H1 (cell line): ENCODE measurements around the gene ASTN2. TPM values are rescaled to one million over a fixed set of nuclear protein-coding genes. Genes with fewer than 3 reads are reported as not detected.

Source experiments
- CTCF ChIA-PET: fragments of 300-600 bp; sonication (Branson Sonifier 250); formaldehyde crosslinking; loops from one replicate; lab custom pipeline; 2021; ENCODE audit not compliant: partially characterized antibody; lab: Charles Lee
- POLR2A ChIA-PET: fragments of 300-600 bp; sonication (Branson Sonifier 250); formaldehyde crosslinking; loops from one replicate; lab custom pipeline; 2021; ENCODE audit warnings: inconsistent platforms; ENCODE audit not compliant: partially characterized antibody; lab: Charles Lee
- DNase-seq, 2 experiments: peaks; one replicate each; pipeline versions ENCODE4 v3.0.0 to v3.0.0-alpha.2; 2010 to 2022; ENCODE audit warnings: low spot score in 2 of 2, low read depth in 1 of 2, mixed read lengths in 1 of 2
- FAIRE-seq: peaks from 2 replicates; lab custom pipeline; 2011; peaks lifted over from hg19 to GRCh38; lab: Jason Lieb, UNC
- H2AFZ ChIP-seq: 2 replicates; pipeline ENCODE4 v1.8.1; 2012; ENCODE audit warnings: low read length, inconsistent platforms
- H2AK5ac ChIP-seq: 2 replicates; pipeline ENCODE4 v1.6.1; 2013; ENCODE audit warnings: low read depth, low read length
- H2BK120ac ChIP-seq: replicated peaks from 2 replicates; pipeline ENCODE3; 2013; ENCODE audit warnings: low read depth, low read length, inconsistent platforms
- H2BK12ac ChIP-seq: 2 replicates; pipeline ENCODE4 v1.6.1; 2013; ENCODE audit warnings: low read depth, low read length
- H2BK15ac ChIP-seq: 2 replicates; pipeline ENCODE4 v1.6.1; 2013; ENCODE audit warnings: low read length
- H2BK20ac ChIP-seq: 2 replicates; pipeline ENCODE4 v1.6.1; 2013; ENCODE audit warnings: low read length
- H2BK5ac ChIP-seq: 2 replicates; pipeline ENCODE4 v1.6.1; 2013; ENCODE audit warnings: low read depth, low read length
- H3K14ac ChIP-seq: 2 replicates; pipeline ENCODE4 v1.6.1; 2013; ENCODE audit warnings: inconsistent platforms; ENCODE audit not compliant: insufficient read length
- H3K18ac ChIP-seq: 2 replicates; pipeline ENCODE4 v1.6.1; 2013; ENCODE audit warnings: low read length; ENCODE audit errors: extremely low read depth
- H3K23ac ChIP-seq: 2 replicates; pipeline ENCODE4 v1.6.1; 2013; ENCODE audit warnings: inconsistent platforms; ENCODE audit not compliant: insufficient read length
- H3K23me2 ChIP-seq: 2 replicates; pipeline ENCODE4 v1.6.1; 2013; ENCODE audit warnings: low read depth, low read length
- H3K27ac ChIP-seq: 2 replicates; pipeline ENCODE4 v1.6.1; 2011; ENCODE audit warnings: low read depth, low read length, inconsistent platforms
- H3K27me3 ChIP-seq, 4 experiments: replicated peaks in 1 of 4; 1 replicate in 1 of 4; 2 replicates in 3 of 4; pipeline versions ENCODE4 v1.6.1 to v1.8.1; 2011 to 2013; ENCODE audit warnings: low read length in 3 of 4, mild to moderate bottlenecking in 3 of 4, inconsistent platforms in 2 of 4, mixed read lengths in 2 of 4, moderate library complexity in 1 of 4; ENCODE audit not compliant: control insufficient read depth in 3 of 4, insufficient read depth in 3 of 4; ENCODE audit errors: extremely low read depth in 1 of 4
- H3K36me3 ChIP-seq, 4 experiments: 2 replicates each; pipeline versions ENCODE4 v1.6.1 to v1.8.1; 2011 to 2013; ENCODE audit warnings: mild to moderate bottlenecking in 4 of 4, low read length in 3 of 4, moderate library complexity in 2 of 4, control low read depth in 1 of 4, inconsistent platforms in 1 of 4; ENCODE audit not compliant: insufficient read depth in 4 of 4, control insufficient read depth in 2 of 4
- H3K4ac ChIP-seq: replicated peaks from 2 replicates; pipeline ENCODE3; 2013; ENCODE audit warnings: low read length, low read depth, mixed read lengths, inconsistent platforms; ENCODE audit not compliant: insufficient read length
- H3K4me1 ChIP-seq, 4 experiments: replicated peaks in 1 of 4; 1 replicate in 1 of 4; 2 replicates in 3 of 4; pipeline versions ENCODE4 v1.6.1 to v1.8.1; 2011 to 2013; ENCODE audit warnings: low read length in 3 of 4, inconsistent platforms in 2 of 4, mixed read lengths in 1 of 4; ENCODE audit not compliant: insufficient read depth in 4 of 4, control insufficient read depth in 3 of 4
- H3K4me2 ChIP-seq, 2 experiments: 2 replicates each; pipeline versions ENCODE4 v1.6.1 to v1.8.1; 2011 to 2013; ENCODE audit warnings: low read depth in 2 of 2, low read length in 2 of 2, control low read depth in 1 of 2, inconsistent platforms in 1 of 2, mild to moderate bottlenecking in 1 of 2; ENCODE audit not compliant: insufficient read depth in 1 of 2
- H3K4me3 ChIP-seq, 4 experiments: fragments of 200-600, 300-600 bp in 1 of 4; sonication (generic), shearing (Covaris generic), sonication (Bioruptor Twin) in 1 of 4; 2 replicates each; pipeline versions ENCODE4 v1.5.1 to v1.8.1; 2011 to 2016; ENCODE audit warnings: low read length in 4 of 4, low read depth in 3 of 4, control low read depth in 2 of 4, inconsistent platforms in 2 of 4, mild to moderate bottlenecking in 2 of 4, mixed read lengths in 1 of 4, moderate library complexity in 1 of 4; ENCODE audit not compliant: insufficient read depth in 2 of 4; ENCODE audit errors: extremely low read depth in 1 of 4
- H3K56ac ChIP-seq: replicated peaks from 2 replicates; pipeline ENCODE3; 2013; ENCODE audit warnings: low read depth, mild to moderate bottlenecking, mixed read lengths, low read length, inconsistent platforms; ENCODE audit not compliant: insufficient read length
- H3K79me1 ChIP-seq: 2 replicates; pipeline ENCODE4 v1.6.1; 2013; ENCODE audit warnings: low read depth, low read length, control low read depth
- H3K79me2 ChIP-seq, 2 experiments: 2 replicates each; pipeline versions ENCODE4 v1.6.1 to v1.8.1; 2012 to 2013; ENCODE audit warnings: low read length in 2 of 2, mild to moderate bottlenecking in 2 of 2, inconsistent platforms in 1 of 2; ENCODE audit not compliant: insufficient read depth in 2 of 2, control insufficient read depth in 1 of 2
- H3K9ac ChIP-seq, 4 experiments: replicated peaks in 1 of 4; 1 replicate in 1 of 4; 2 replicates in 3 of 4; pipeline versions ENCODE4 v1.6.1 to v1.8.1; 2011 to 2013; ENCODE audit warnings: low read depth in 3 of 4, low read length in 3 of 4, control low read depth in 2 of 4, mild to moderate bottlenecking in 2 of 4, moderate library complexity in 2 of 4, inconsistent platforms in 1 of 4; ENCODE audit errors: extremely low read depth in 1 of 4
- H3K9me3 ChIP-seq, 2 experiments: 2 replicates each; pipeline versions ENCODE4 v1.6.1 to v1.8.1; 2012 to 2013; ENCODE audit warnings: mild to moderate bottlenecking in 2 of 2, moderate library complexity in 2 of 2, control low read depth in 1 of 2, inconsistent platforms in 1 of 2, low read depth in 1 of 2, low read length in 1 of 2, mixed read lengths in 1 of 2; ENCODE audit not compliant: insufficient read depth in 2 of 2
- H4K20me1 ChIP-seq, 2 experiments: replicated peaks in 1 of 2; 2 replicates each; pipeline versions ENCODE3 to v1.8.1; 2011 to 2013; ENCODE audit warnings: inconsistent platforms in 2 of 2, low read length in 2 of 2, mild to moderate bottlenecking in 1 of 2; ENCODE audit not compliant: insufficient read depth in 2 of 2, control insufficient read depth in 1 of 2
- H4K5ac ChIP-seq: 2 replicates; pipeline ENCODE4 v1.6.1; 2013; ENCODE audit warnings: low read length, low read depth, mixed read lengths, inconsistent platforms; ENCODE audit not compliant: insufficient read length
- H4K8ac ChIP-seq: 2 replicates; pipeline ENCODE4 v1.8.0; 2013; ENCODE audit warnings: mild to moderate bottlenecking, moderate library complexity, low read length, inconsistent platforms; ENCODE audit not compliant: insufficient read depth; ENCODE audit errors: extremely low read depth
- H4K91ac ChIP-seq: replicated peaks from 2 replicates; pipeline ENCODE3; 2013; ENCODE audit warnings: low read length, mixed read lengths, inconsistent platforms; ENCODE audit not compliant: insufficient read length
- BRCA1 ChIP-seq: IDR thresholded peaks from 2 replicates; pipeline ENCODE4 v1.6.1; 2012; ENCODE audit warnings: low read depth, low read length, improper control_type of control experiment
- CHD2 ChIP-seq: IDR thresholded peaks from 2 replicates; pipeline ENCODE4 v1.6.1; 2012; ENCODE audit warnings: low read length, improper control_type of control experiment
- CREB1 ChIP-seq: IDR thresholded peaks from 2 replicates; pipeline ENCODE4 v1.6.1; 2012; ENCODE audit warnings: inconsistent platforms
- EGR1 ChIP-seq: IDR thresholded peaks from 2 replicates; pipeline ENCODE4 v1.6.1; 2011; ENCODE audit warnings: low read depth, low read length, borderline replicate concordance
- JUND ChIP-seq: IDR thresholded peaks from 2 replicates; pipeline ENCODE4 v1.6.1; 2011; ENCODE audit warnings: mild to moderate bottlenecking, improper control_type of control experiment, low read length
- KDM1A ChIP-seq: fragments of 200-600, 300-600 bp; sonication (generic); IDR thresholded peaks from 2 replicates; pipeline ENCODE4 v1.7.1; 2016; ENCODE audit warnings: mild to moderate bottlenecking, low read length, borderline replicate concordance
- KDM5A ChIP-seq: fragments of 200-600 bp; IDR thresholded peaks from 2 replicates; pipeline ENCODE4 v1.7.1; 2012; ENCODE audit warnings: mild to moderate bottlenecking, low read length, inconsistent platforms, mixed read lengths
- MAFK ChIP-seq: IDR thresholded peaks from 2 replicates; pipeline ENCODE4 v1.6.1; 2012; ENCODE audit warnings: low read depth, mild to moderate bottlenecking, improper control_type of control experiment, low read length
- NANOG ChIP-seq: IDR thresholded peaks from 2 replicates; pipeline ENCODE4 v1.6.1; 2011; ENCODE audit warnings: low read length, low read depth, mild to moderate bottlenecking, inconsistent platforms; ENCODE audit not compliant: insufficient read depth, poor library complexity, severe bottlenecking
- RNF2 ChIP-seq: fragments of 200-900, 300-1000 bp; sonication (generic); IDR thresholded peaks from 2 replicates; pipeline ENCODE4 v1.7.1; 2016; ENCODE audit warnings: borderline replicate concordance, low read depth, mild to moderate bottlenecking, antibody characterized with exemption, low read length; ENCODE audit not compliant: poor library complexity, severe bottlenecking; ENCODE audit errors: missing control alignments
- USF2 ChIP-seq: IDR thresholded peaks from 2 replicates; pipeline ENCODE4 v1.6.1; 2011; ENCODE audit warnings: low read length, improper control_type of control experiment
- YY1 ChIP-seq: IDR thresholded peaks from 2 replicates; pipeline ENCODE4 v1.6.1; 2011; ENCODE audit warnings: low read depth, mild to moderate bottlenecking, low read length
- WGBS, 2 experiments: shearing (Covaris generic) in 1 of 2; methylation state at CpG; one replicate each; pipeline versions ENCODE4 v1.1.6 to v1.1.7; 2013 to 2015; ENCODE audit warnings: low lambda C conversion rate in 2 of 2, mixed read lengths in 2 of 2, inconsistent platforms in 1 of 2, low coverage in 1 of 2, missing lambda C conversion rate in 1 of 2; ENCODE audit not compliant: insufficient replicate concordance in 2 of 2, insufficient coverage in 1 of 2, insufficient read length in 1 of 2; ENCODE audit errors: extremely low coverage in 1 of 2, missing lambda C conversion rate in 1 of 2; 5-methylcytosine and 5-hydroxymethylcytosine counted together
- polyA plus RNA-seq, 7 experiments: library from polyadenylated mRNA; depleted of rRNA in 3 of 7; stranded (reverse) in 5 of 7; unstranded in 2 of 7; fragments of >200 nt in 5 of 7; fragments of 200-250 nt in 2 of 7; gene quantifications; 1 replicate in 5 of 7; 2 replicates in 1 of 7; 4 replicates in 1 of 7; pipeline versions ENCODE4 v1.2.1 to v1.2.3, GENCODE V29; 2011 to 2013; ENCODE audit warnings: missing spikeins in 2 of 7, mixed read lengths in 2 of 7
- total RNA-seq: library from RNA; stranded (reverse); fragmentation: NEBNext Ultra II Directional; extraction: Animal tissue kit (Norgen Biotek cat#: 25700); gene quantifications from 2 replicates; pipeline ENCODE4 v1.2.1, GENCODE V29; 2021

Gene ASTN2
- total and polyA plus RNA-seq, 2 of the 8 experiments (the other 6 are each of a cell fraction or from before 2014, with no cell fraction given) = 8.2 to 13.7 TPM

- no peak for FAIRE-seq
- Histone ChIP-seq H3K9me3 (no peaks in the 10 kb centered on the region), H3K27me3 (no peaks in the 10 kb centered on the region), H2BK12ac (no peak overlapping the region), H3K79me2 (no peaks in the 10 kb centered on the region), H3K56ac (no peak overlapping the region), H2BK20ac (no peak overlapping the region), H3K4me1 (peaks cover 0 to 6% (median 0%) of the 10 kb centered on the region in 4 experiments; a peak in 1 of 7 replicates), H4K20me1 (no peaks in the 10 kb centered on the region), H3K4me3 (no peak overlapping the region), H3K79me1 (no peaks in the 10 kb centered on the region), H3K4me2 (no peak overlapping the region), H3K23me2 (no peaks in the 10 kb centered on the region), H2BK5ac (no peak overlapping the region), H3K23ac (no peak overlapping the region), H2BK15ac (no peak overlapping the region), H3K27ac (no peak overlapping the region), H2BK120ac (no peak overlapping the region), H4K5ac (no peak overlapping the region), H3K4ac (no peak overlapping the region), H3K9ac (no peak overlapping the region), H2AFZ (no peak overlapping the region), H2AK5ac (no peak overlapping the region), H4K8ac (no peak overlapping the region), H3K14ac (no peak overlapping the region), H3K18ac (no peak overlapping the region), H3K36me3 (no peaks in the 10 kb centered on the region), H4K91ac (no peak overlapping the region)
- POLR2A ChIA-PET = no interaction called here
- WGBS, 2 experiments = 91% methylated on average over 7 of the region's 7 CpGs; no CpG with 5 or more reads in 1 of the 2 experiments
- CTCF ChIA-PET = interaction anchor here (1.6 kb wide), 1 partner anchor 10 kb away, joined by 4 read pairs; no protein-coding TSS in a partner anchor
- DNase-seq = no peak
- TF ChIP-seq BRCA1 (no peak), YY1 (no peak), KDM1A (no peak), RNF2 (no peak), CHD2 (no peak), EGR1 (no peak), MAFK (no peak), CREB1 (no peak), USF2 (no peak), JUND (no peak), KDM5A (no peak), NANOG (no peak)
Measured at GRCh38 chr9:116653348-116654058, 761.4 kb downstream of the ASTN2 start.
